Liver (tissue), 9 donors: ENCODE measurements around the gene MALAT1. TPM values are rescaled to one million over a fixed set of nuclear protein-coding genes. Genes with fewer than 3 reads are reported as not detected.

Experiments used
- DNase-seq: peaks from one replicate; pipeline ENCODE4 v3.0.0-alpha.2; 2017; ENCODE audit warnings: low spot score
- H3K27ac ChIP-seq, 2 donors: one replicate each; pipeline ENCODE4 v1.7.0; 2013; ENCODE audit warnings: inconsistent platforms in 2 of 2, low read length in 2 of 2, control low read depth in 1 of 2, low read depth in 1 of 2, mild to moderate bottlenecking in 1 of 2
- H3K27me3 ChIP-seq, 4 donors: one replicate each; pipeline versions ENCODE4 v1.6.1 to v1.7.0; 2013; ENCODE audit warnings: low read length in 3 of 4, inconsistent platforms in 1 of 4, mild to moderate bottlenecking in 1 of 4, moderate library complexity in 1 of 4; ENCODE audit not compliant: control insufficient read depth in 4 of 4, insufficient read depth in 4 of 4
- H3K36me3 ChIP-seq, 4 donors: one replicate each; pipeline versions ENCODE4 v1.6.1 to v1.7.0; 2013; ENCODE audit warnings: low read length in 3 of 4, mild to moderate bottlenecking in 3 of 4, low read depth in 1 of 4, moderate library complexity in 1 of 4; ENCODE audit not compliant: control insufficient read depth in 4 of 4, insufficient read depth in 3 of 4
- H3K4me1 ChIP-seq, 4 donors: one replicate each; pipeline versions ENCODE4 v1.6.1 to v1.7.0; 2013; ENCODE audit warnings: low read length in 3 of 4, mild to moderate bottlenecking in 3 of 4, moderate library complexity in 1 of 4; ENCODE audit not compliant: control insufficient read depth in 4 of 4, insufficient read depth in 4 of 4
- H3K4me3 ChIP-seq, 3 donors: one replicate each; pipeline versions ENCODE4 v1.6.1 to v1.7.0; 2013; ENCODE audit warnings: low read length in 3 of 3, control low read depth in 1 of 3, low read depth in 1 of 3, mild to moderate bottlenecking in 1 of 3
- H3K9ac ChIP-seq, 2 donors: one replicate each; pipeline ENCODE4 v1.7.0; 2013; ENCODE audit warnings: low read length in 2 of 2, mild to moderate bottlenecking in 2 of 2, moderate library complexity in 2 of 2, control low read depth in 1 of 2, low read depth in 1 of 2
- H3K9me3 ChIP-seq, 4 donors: one replicate each; pipeline versions ENCODE4 v1.6.1 to v1.7.0; 2013; ENCODE audit warnings: low read length in 3 of 4; ENCODE audit not compliant: control insufficient read depth in 4 of 4
- EGR1 ChIP-seq, 2 donors: IDR thresholded peaks; 2 replicates each; pipeline ENCODE4 v1.6.1; 2016 to 2018; ENCODE audit warnings: antibody characterized with exemption in 2 of 2, low read depth in 2 of 2
- FOXA1 ChIP-seq: IDR thresholded peaks from 2 replicates; pipeline ENCODE4 v1.6.1; 2016; ENCODE audit warnings: antibody characterized with exemption
- FOXA2 ChIP-seq: IDR thresholded peaks from 2 replicates; pipeline ENCODE4 v1.6.1; 2016; ENCODE audit warnings: antibody characterized with exemption
- GABPA ChIP-seq, 2 donors: IDR thresholded peaks in 1 of 2; conservative IDR thresholded peaks in 1 of 2; 2 replicates each; pipeline ENCODE4 v1.6.1; 2016; ENCODE audit warnings: antibody characterized with exemption in 2 of 2, mild to moderate bottlenecking in 1 of 2, moderate library complexity in 1 of 2
- HNF4A ChIP-seq, 2 donors: conservative IDR thresholded peaks; 2 replicates each; pipeline ENCODE4 v1.6.1; 2016; ENCODE audit warnings: antibody characterized with exemption in 2 of 2, mild to moderate bottlenecking in 2 of 2
- HNF4G ChIP-seq: IDR thresholded peaks from 2 replicates; pipeline ENCODE4 v1.6.1; 2016; ENCODE audit warnings: antibody characterized with exemption
- JUND ChIP-seq, 2 donors: IDR thresholded peaks; 2 replicates each; pipeline ENCODE4 v1.6.1; 2016; ENCODE audit warnings: antibody characterized with exemption in 2 of 2
- NR2F2 ChIP-seq: IDR thresholded peaks from 2 replicates; pipeline ENCODE4 v1.6.1; 2016; ENCODE audit warnings: antibody characterized with exemption
- RAD21 ChIP-seq, 2 donors: IDR thresholded peaks; 2 replicates each; pipeline ENCODE4 v1.6.1; 2016; ENCODE audit warnings: antibody characterized with exemption in 2 of 2, mild to moderate bottlenecking in 2 of 2
- REST ChIP-seq: IDR thresholded peaks from 2 replicates; pipeline ENCODE4 v1.6.1; 2016; ENCODE audit warnings: antibody characterized with exemption, mild to moderate bottlenecking
- RXRA ChIP-seq, 2 donors: IDR thresholded peaks; 2 replicates each; pipeline ENCODE4 v1.6.1; 2017 to 2018; ENCODE audit warnings: antibody characterized with exemption in 2 of 2, mild to moderate bottlenecking in 1 of 2
- SP1 ChIP-seq: IDR thresholded peaks from 2 replicates; pipeline ENCODE4 v1.6.1; 2018; ENCODE audit warnings: antibody characterized with exemption, mild to moderate bottlenecking
- TAF1 ChIP-seq: conservative IDR thresholded peaks from 2 replicates; pipeline ENCODE4 v1.6.1; 2016; ENCODE audit warnings: antibody characterized with exemption, mild to moderate bottlenecking
- YY1 ChIP-seq: IDR thresholded peaks from 2 replicates; pipeline ENCODE4 v1.6.1; 2016; ENCODE audit warnings: antibody characterized with exemption, mild to moderate bottlenecking
- WGBS: extraction: QIAGEN DNeasy Blood & Tissue Kit; methylation state at CpG from one replicate; pipeline ENCODE4 v1.1.7; 2013; 5-methylcytosine and 5-hydroxymethylcytosine counted together
- polyA plus RNA-seq, 2 donors: library from polyadenylated mRNA; stranded (reverse) in 1 of 2; unstranded in 1 of 2; fragments of 200-250 nt in 1 of 2; fragments of >200 nt in 1 of 2; fragmentation: Nextera tagmentation in 1 of 2; extraction: Ambion mirVana in 1 of 2; gene quantifications; one replicate each; pipeline versions ENCODE4 v1.2.1 to v1.2.3, GENCODE V29; 2013 to 2015
- total RNA-seq, 2 donors: library from RNA; depleted of rRNA; stranded (reverse); fragments of >200 nt; gene quantifications; one replicate each; pipeline ENCODE4 v1.2.3, GENCODE V29; 2014
- TF ChIP-seq, protein P1 (sequence below): fragments of 150-350 bp; IDR thresholded peaks from 2 replicates; pipeline ENCODE4 v1.5.1; 2017; ENCODE audit warnings: improper control_type of control experiment, low read depth, low read length; ENCODE audit not compliant: missing input control
- TF ChIP-seq, protein P2 (sequence below): IDR thresholded peaks from 2 replicates; pipeline ENCODE4 v1.6.1; 2016; ENCODE audit warnings: antibody characterized with exemption
- TF ChIP-seq, protein P3 (sequence below): IDR thresholded peaks from 2 replicates; pipeline ENCODE4 v1.6.1; 2016; ENCODE audit warnings: antibody characterized with exemption
- donor health status: healthy.
- donor health status: healthy.
- donor health status: healthy.
- donor health status: healthy.
- donor health status: healthy.

Gene MALAT1
- total and polyA plus RNA-seq, 4 donors, result 11.9 to 8,306 (median 3,778) TPM

GRCh38 chr11:65498042-65498726, 661 bp upstream of the MALAT1 start:
- peak; percentile 98 for TF ChIP-seq YY1
- no peak for TF ChIP-seq HNF4A (conservative IDR thresholded peaks at IDR 0.05)
- no peak for TF ChIP-seq RXRA (IDR thresholded peaks at IDR 0.05)
- peak in 1 of 2 donors; percentile 1 for TF ChIP-seq EGR1 (IDR thresholded peaks at IDR 0.05; ENCODE audit: low read depth in 2 of 2)
- H3K9ac ChIP-seq, result peak overlapping the region; percentile 99 to 100
- peaks cover 4 to 25% (median 12%) of the 10 kb centered on the region in 4 donors for H3K4me1 ChIP-seq
- H3K27me3 ChIP-seq, result no peaks in the 10 kb centered on the region
- H3K27ac ChIP-seq, result peak overlapping the region; percentile 100
- H3K4me3 ChIP-seq, result peak overlapping the region; percentile 65 to 71 (median 67)
- WGBS, result 4% methylated on average over 24 of the region's 24 CpGs
- H3K9me3 ChIP-seq, result no peaks in the 10 kb centered on the region
- DNase-seq, result peak; percentile 74
- peaks cover 0 to 16% (median 4%) of the 10 kb centered on the region in 4 donors for H3K36me3 ChIP-seq

GRCh38 chr11:65498727-65498976, 193 bp upstream of the MALAT1 start:
- H3K27me3 ChIP-seq, result no peaks in the 10 kb centered on the region

More at GRCh38 chr11:65498727-65498976, 193 bp upstream of the MALAT1 start:
- H3K4me3 ChIP-seq, result peak overlapping the region; percentile 65 to 71 (median 67)
- TF ChIP-seq GABPA (IDR thresholded peaks at IDR 0.05 in 1 of 2, conservative IDR thresholded peaks at IDR 0.05 in 1 of 2) (no peak), TAF1 (no peak), YY1 (peak; percentile 85), FOXA2 (no peak), HNF4A (conservative IDR thresholded peaks at IDR 0.05) (no peak), REST (no peak), EGR1 (IDR thresholded peaks at IDR 0.05; ENCODE audit: low read depth in 2 of 2) (no peak), RAD21 (IDR thresholded peaks at IDR 0.05) (no peak), JUND (IDR thresholded peaks at IDR 0.05) (peak in 1 of 2 donors; percentile 15), FOXA1 (no peak), HNF4G (peak; percentile 36), RXRA (IDR thresholded peaks at IDR 0.05) (no peak), NR2F2 (no peak), SP1 (no peak)
- TF ChIP-seq, protein P1, sequence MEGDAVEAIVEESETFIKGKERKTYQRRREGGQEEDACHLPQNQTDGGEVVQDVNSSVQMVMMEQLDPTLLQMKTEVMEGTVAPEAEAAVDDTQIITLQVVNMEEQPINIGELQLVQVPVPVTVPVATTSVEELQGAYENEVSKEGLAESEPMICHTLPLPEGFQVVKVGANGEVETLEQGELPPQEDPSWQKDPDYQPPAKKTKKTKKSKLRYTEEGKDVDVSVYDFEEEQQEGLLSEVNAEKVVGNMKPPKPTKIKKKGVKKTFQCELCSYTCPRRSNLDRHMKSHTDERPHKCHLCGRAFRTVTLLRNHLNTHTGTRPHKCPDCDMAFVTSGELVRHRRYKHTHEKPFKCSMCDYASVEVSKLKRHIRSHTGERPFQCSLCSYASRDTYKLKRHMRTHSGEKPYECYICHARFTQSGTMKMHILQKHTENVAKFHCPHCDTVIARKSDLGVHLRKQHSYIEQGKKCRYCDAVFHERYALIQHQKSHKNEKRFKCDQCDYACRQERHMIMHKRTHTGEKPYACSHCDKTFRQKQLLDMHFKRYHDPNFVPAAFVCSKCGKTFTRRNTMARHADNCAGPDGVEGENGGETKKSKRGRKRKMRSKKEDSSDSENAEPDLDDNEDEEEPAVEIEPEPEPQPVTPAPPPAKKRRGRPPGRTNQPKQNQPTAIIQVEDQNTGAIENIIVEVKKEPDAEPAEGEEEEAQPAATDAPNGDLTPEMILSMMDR, result no peak
- TF ChIP-seq, protein P2, sequence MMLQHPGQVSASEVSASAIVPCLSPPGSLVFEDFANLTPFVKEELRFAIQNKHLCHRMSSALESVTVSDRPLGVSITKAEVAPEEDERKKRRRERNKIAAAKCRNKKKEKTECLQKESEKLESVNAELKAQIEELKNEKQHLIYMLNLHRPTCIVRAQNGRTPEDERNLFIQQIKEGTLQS, result no peak
- TF ChIP-seq, protein P3, sequence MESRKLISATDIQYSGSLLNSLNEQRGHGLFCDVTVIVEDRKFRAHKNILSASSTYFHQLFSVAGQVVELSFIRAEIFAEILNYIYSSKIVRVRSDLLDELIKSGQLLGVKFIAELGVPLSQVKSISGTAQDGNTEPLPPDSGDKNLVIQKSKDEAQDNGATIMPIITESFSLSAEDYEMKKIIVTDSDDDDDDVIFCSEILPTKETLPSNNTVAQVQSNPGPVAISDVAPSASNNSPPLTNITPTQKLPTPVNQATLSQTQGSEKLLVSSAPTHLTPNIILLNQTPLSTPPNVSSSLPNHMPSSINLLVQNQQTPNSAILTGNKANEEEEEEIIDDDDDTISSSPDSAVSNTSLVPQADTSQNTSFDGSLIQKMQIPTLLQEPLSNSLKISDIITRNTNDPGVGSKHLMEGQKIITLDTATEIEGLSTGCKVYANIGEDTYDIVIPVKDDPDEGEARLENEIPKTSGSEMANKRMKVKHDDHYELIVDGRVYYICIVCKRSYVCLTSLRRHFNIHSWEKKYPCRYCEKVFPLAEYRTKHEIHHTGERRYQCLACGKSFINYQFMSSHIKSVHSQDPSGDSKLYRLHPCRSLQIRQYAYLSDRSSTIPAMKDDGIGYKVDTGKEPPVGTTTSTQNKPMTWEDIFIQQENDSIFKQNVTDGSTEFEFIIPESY, result no peak
- H3K4me1 ChIP-seq, result peaks cover 3 to 27% (median 10%) of the 10 kb centered on the region in 4 donors
- no peak for DNase-seq
- peak overlapping the region; percentile 99 to 100 for H3K9ac ChIP-seq
- peak overlapping the region; percentile 100 for H3K27ac ChIP-seq
- WGBS, result under 1% methylated on average over 6 of the region's 6 CpGs
- peaks cover 0 to 20% (median 4%) of the 10 kb centered on the region in 4 donors for H3K36me3 ChIP-seq
- H3K9me3 ChIP-seq, result no peaks in the 10 kb centered on the region
